HEK293T (cell line): ENCODE measurements around the gene NECTIN3.

Source experiments
- CTCF ChIA-PET: fragments of 350-600 bp; formaldehyde crosslinking; extraction: SDS; loops from one replicate; lab custom pipeline; 2021; ENCODE audit warnings: antibody characterized with exemption, inconsistent platforms; lab: Yijun Ruan, JAX
- POLR2A ChIA-PET: fragments of 350-600 bp; formaldehyde crosslinking; extraction: SDS; loops from one replicate; lab custom pipeline; 2020; ENCODE audit warnings: antibody characterized with exemption, inconsistent platforms; lab: Yijun Ruan, JAX
- DNase-seq: peaks from one replicate; pipeline ENCODE4 v3.0.0; 2012; ENCODE audit warnings: mixed read lengths; ENCODE audit errors: extremely low spot score
- ARNT ChIP-seq: fragments of 450-650 bp; IDR thresholded peaks from 2 replicates; pipeline ENCODE4 v1.6.1; 2017; ENCODE audit warnings: mild to moderate bottlenecking
- BHLHE40 ChIP-seq: fragments of 450-650 bp; IDR thresholded peaks from 2 replicates; pipeline ENCODE4 v1.6.1; 2016; ENCODE audit warnings: mild to moderate bottlenecking, moderate library complexity, borderline replicate concordance
- CTBP1 ChIP-seq: fragments of 450-650 bp; IDR thresholded peaks from 2 replicates; pipeline ENCODE4 v1.6.1; 2016; ENCODE audit warnings: borderline replicate concordance
- ELF4 ChIP-seq: fragments of 450-650 bp; IDR thresholded peaks from 2 replicates; pipeline ENCODE4 v1.6.1; 2017; ENCODE audit warnings: antibody characterized with exemption
- FOXA1 ChIP-seq: fragments of 450-650 bp; IDR thresholded peaks from 2 replicates; pipeline ENCODE4 v1.6.1; 2016; ENCODE audit warnings: mild to moderate bottlenecking
- FOXK2 ChIP-seq: fragments of 450-650 bp; IDR thresholded peaks from 2 replicates; pipeline ENCODE4 v1.6.1; 2016; ENCODE audit warnings: mild to moderate bottlenecking
- FOXM1 ChIP-seq: fragments of 450-650 bp; IDR thresholded peaks from 2 replicates; pipeline ENCODE4 v1.6.1; 2017; ENCODE audit warnings: mild to moderate bottlenecking, borderline replicate concordance
- HDGF ChIP-seq: fragments of 450-650 bp; IDR thresholded peaks from 2 replicates; pipeline ENCODE4 v1.6.1; 2017; ENCODE audit warnings: antibody characterized with exemption, borderline replicate concordance
- L3MBTL2 ChIP-seq: fragments of 450-650 bp; conservative IDR thresholded peaks from 2 replicates; pipeline ENCODE4 v1.6.1; 2016; ENCODE audit warnings: mild to moderate bottlenecking
- LEF1 ChIP-seq: fragments of 450-650 bp; IDR thresholded peaks from 2 replicates; pipeline ENCODE4 v1.6.1; 2017; ENCODE audit warnings: mild to moderate bottlenecking, borderline replicate concordance
- NFRKB ChIP-seq: fragments of 450-650 bp; IDR thresholded peaks from 2 replicates; pipeline ENCODE4 v1.6.1; 2016; ENCODE audit warnings: mild to moderate bottlenecking, moderate library complexity
- SP1 ChIP-seq: fragments of 450-650 bp; IDR thresholded peaks from 2 replicates; pipeline ENCODE4 v1.6.1; 2017
- SUZ12 ChIP-seq: fragments of 450-650 bp; IDR thresholded peaks from 2 replicates; pipeline ENCODE4 v1.6.1; 2016; ENCODE audit warnings: mild to moderate bottlenecking
- TARDBP ChIP-seq: fragments of 450-650 bp; IDR thresholded peaks from 2 replicates; pipeline ENCODE4 v1.6.1; 2016
- ZNF384 ChIP-seq: fragments of 450-650 bp; IDR thresholded peaks from 2 replicates; pipeline ENCODE4 v1.6.1; 2016
- TF ChIP-seq, protein P1 (sequence below): fragments of 450-650 bp; IDR thresholded peaks from 2 replicates; pipeline ENCODE4 v1.6.1; 2016

The NECTIN3 gene

DNA sequence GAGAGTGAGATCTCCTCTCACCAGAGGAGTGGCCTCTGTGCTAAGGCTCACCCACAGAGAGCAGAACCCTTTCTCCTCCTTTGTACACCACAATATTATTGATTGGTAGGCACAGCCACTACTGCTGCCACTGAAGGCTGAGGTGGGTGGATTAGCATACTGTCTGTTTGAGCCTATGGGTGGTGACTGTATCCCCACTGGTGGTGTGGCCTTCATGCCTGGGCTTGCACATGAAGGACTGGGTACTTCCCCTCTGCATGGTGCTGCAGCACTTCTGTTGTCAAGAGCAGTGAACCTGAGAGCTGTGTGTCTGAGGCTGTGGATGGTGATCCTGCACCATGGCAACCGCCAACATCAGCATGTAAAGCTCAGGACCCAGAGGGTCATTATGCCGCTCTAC, 35.7 kb upstream of the NECTIN3 start:
- CTCF ChIA-PET: no interaction called here
- DNase-seq: no peak
- POLR2A ChIA-PET: no interaction called here
- TF ChIP-seq L3MBTL2 (no peak), CTBP1 (no peak), LEF1 (no peak)
- TF ChIP-seq, protein P1, sequence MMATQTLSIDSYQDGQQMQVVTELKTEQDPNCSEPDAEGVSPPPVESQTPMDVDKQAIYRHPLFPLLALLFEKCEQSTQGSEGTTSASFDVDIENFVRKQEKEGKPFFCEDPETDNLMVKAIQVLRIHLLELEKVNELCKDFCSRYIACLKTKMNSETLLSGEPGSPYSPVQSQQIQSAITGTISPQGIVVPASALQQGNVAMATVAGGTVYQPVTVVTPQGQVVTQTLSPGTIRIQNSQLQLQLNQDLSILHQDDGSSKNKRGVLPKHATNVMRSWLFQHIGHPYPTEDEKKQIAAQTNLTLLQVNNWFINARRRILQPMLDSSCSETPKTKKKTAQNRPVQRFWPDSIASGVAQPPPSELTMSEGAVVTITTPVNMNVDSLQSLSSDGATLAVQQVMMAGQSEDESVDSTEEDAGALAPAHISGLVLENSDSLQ: no peak

DNA sequence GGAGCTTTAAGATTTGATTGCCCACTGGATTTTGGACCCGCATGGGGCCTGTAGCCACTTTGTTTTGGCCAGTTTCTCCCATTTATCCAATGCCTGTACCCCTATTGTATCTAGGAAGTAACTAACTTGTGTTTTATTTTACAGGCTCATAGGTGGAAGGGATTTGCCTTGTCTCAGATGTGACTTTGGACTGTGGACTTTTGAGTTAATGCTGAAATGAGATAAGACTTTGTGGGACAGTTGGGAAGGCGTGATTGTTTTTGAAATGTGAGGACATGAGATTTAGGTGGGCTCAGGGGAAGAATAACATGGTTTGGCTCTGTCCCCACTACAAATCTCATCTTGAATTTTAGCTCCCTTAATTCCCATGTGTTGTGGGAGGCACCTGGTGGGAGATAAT, 30.7 kb upstream of the NECTIN3 start:
- TF ChIP-seq HDGF (no peak), SP1 (no peak), FOXM1 (no peak), FOXA1 (no peak), L3MBTL2 (no peak), ELF4 (no peak), ARNT (no peak), NFRKB (no peak)
- TF ChIP-seq, protein P1: no peak

DNA sequence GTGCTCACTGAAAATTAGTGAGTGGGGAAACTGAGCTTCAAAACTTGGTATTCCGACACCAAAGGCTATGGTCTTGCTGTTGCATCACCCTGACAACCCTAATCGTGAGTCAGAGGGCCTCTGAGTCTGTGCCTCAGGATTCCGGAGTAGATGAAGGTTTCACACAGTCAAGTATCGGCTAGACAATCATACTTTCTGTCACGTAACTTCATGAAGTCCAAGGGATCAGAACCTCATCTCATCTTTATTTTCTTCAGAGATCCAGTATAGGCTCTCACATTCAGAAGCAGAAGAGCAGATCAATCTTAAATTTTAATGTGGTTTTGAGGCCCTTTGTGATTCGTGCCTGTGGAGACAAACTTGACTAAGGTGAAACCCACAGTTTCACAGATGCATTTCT, 26.1 kb upstream of the NECTIN3 start:
- no peak for DNase-seq
- POLR2A ChIA-PET: no interaction called here
- TF ChIP-seq ELF4 (no peak), ZNF384 (no peak), FOXA1 (no peak), CTBP1 (no peak), TARDBP (no peak), LEF1 (no peak), SP1 (no peak), HDGF (no peak), NFRKB (no peak), BHLHE40 (no peak), ARNT (no peak), FOXK2 (no peak), L3MBTL2 (no peak), FOXM1 (no peak), SUZ12 (no peak)
- TF ChIP-seq, protein P1: no peak
- CTCF ChIA-PET: no interaction called here

More for the DNA sequence above, 30.7 kb upstream of the NECTIN3 start:
- ChIA-PET POLR2A (no interaction called here), CTCF (no interaction called here)
- DNase-seq: no peak

DNA sequence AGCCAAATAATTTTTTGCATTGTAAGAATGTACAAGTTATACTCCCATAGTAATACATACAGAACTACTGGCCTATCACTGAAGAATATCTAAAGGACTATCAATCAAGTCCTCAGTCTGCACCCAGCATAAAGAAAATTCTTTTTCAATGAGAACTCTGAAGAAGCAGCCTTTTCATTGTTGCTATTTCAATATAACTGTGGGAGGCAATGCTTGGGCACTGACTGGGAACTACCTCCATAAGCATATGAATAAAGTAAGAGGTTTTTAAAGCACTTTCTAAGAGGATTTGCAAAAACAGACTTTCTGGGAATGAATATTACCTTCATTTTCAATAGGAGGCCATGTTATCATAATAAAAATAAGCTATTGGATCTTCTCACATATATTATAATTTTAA, 24.6 kb upstream of the NECTIN3 start:
- DNase-seq: no peak
- ChIA-PET CTCF (no interaction called here), POLR2A (no interaction called here)
- TF ChIP-seq SUZ12 (no peak), FOXM1 (no peak), ZNF384 (no peak), HDGF (no peak), CTBP1 (no peak), SP1 (no peak), LEF1 (no peak), L3MBTL2 (no peak), TARDBP (no peak), ARNT (no peak)
- TF ChIP-seq, protein P1: no peak

DNA sequence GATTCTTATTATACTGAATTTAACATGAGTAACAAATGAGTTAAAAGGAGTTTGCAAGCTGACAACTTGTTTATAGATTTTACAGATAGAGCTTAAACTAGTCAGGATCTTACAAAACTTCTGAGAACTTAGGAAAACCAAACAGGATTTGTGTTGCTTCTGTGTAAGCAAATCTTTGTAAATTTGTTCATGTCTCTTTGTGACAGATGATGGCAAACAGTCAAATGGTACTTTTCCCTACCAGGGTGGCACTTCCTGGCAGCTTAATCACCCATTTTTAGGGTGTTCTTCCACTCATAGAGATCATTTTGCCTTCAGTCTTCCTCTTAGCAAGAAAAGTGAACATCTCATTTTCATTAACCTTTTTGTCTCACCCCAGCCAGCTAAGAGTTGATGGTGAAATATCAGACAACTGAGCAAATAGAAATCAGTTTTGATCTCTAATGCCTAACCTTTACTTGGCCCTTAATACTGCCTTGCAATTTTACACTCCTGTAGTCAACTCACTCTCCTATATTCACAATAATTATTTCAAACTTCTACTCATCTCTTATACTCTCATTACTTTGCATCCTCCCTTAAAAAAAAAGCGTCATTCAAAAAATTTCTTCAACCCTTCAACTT, 23.7 kb upstream of the NECTIN3 start:
- CTCF ChIA-PET: no interaction called here
- POLR2A ChIA-PET: no interaction called here

GRCh38 chr3:111051354-111051753, 20.3 kb upstream of the NECTIN3 start:
- TF ChIP-seq CTBP1: no peak
- TF ChIP-seq FOXM1: no peak
- no peak for TF ChIP-seq LEF1
- no peak for TF ChIP-seq ELF4
- TF ChIP-seq ARNT: no peak
- no peak for TF ChIP-seq HDGF
- no peak for TF ChIP-seq L3MBTL2
- TF ChIP-seq FOXA1: no peak
- ChIA-PET POLR2A (no interaction called here), CTCF (no interaction called here)
- no peak for DNase-seq

More for the DNA sequence above, 23.7 kb upstream of the NECTIN3 start:
- TF ChIP-seq HDGF: no peak
- TF ChIP-seq LEF1: no peak
- no peak for TF ChIP-seq CTBP1
- TF ChIP-seq SP1: no peak
- no peak for TF ChIP-seq ELF4
- no peak for TF ChIP-seq L3MBTL2
- no peak for DNase-seq
